ENCODE data around the gene C10orf67.
A peak's percentile ranks its signal among the peaks of the same experiment; 100 is the strongest.

The C10orf67 gene

GRCh38 chr10:23194966-23195845, 149.4 kb downstream of the C10orf67 start:
- no peak for DNase-seq

- no peak for DNase-seq
These were observed 150.1 kb downstream of the C10orf67 start for GRCh38 chr10:23194471-23194965.

GRCh38 chr10:23193435-23194074, 151.0 kb downstream of the C10orf67 start:
- DNase-seq = no peak

- no peak for DNase-seq
These were observed 151.7 kb downstream of the C10orf67 start for GRCh38 chr10:23192712-23193434.

GRCh38 chr10:23191764-23192711, 152.6 kb downstream of the C10orf67 start, which contains the start of gene PTF1A:
TSS of gene PTF1A (plus strand) at chr10:23192312. CDS start at chr10:23192531, 219 bp downstream.
- DNase-seq = no peak

GRCh38 chr10:23190872-23191763, 153.5 kb downstream of the C10orf67 start:
- no peak for DNase-seq

- DNase-seq = no peak
These were observed 155.6 kb downstream of the C10orf67 start for GRCh38 chr10:23189024-23189423.

- DNase-seq = no peak
These were observed 157.4 kb downstream of the C10orf67 start for GRCh38 chr10:23187155-23187554.

GRCh38 chr10:23186697-23187096, 157.9 kb downstream of the C10orf67 start:
- DNase-seq = no peak

GRCh38 chr10:23186178-23186577, 158.4 kb downstream of the C10orf67 start:
- no peak for DNase-seq

GRCh38 chr10:23174977-23175512, 169.6 kb downstream of the C10orf67 start:
- DNase-seq = no peak

- no peak for DNase-seq
These were observed 170.3 kb downstream of the C10orf67 start for GRCh38 chr10:23174074-23174976.

- no peak for DNase-seq
These were observed 171.2 kb downstream of the C10orf67 start for GRCh38 chr10:23173214-23174073.

GRCh38 chr10:23172429-23173213, 172.0 kb downstream of the C10orf67 start:
- no peak for DNase-seq

- no peak for DNase-seq
These were observed 173.2 kb downstream of the C10orf67 start for GRCh38 chr10:23171232-23171876.

- DNase-seq = peak; percentile 52
These were observed 186.2 kb downstream of the C10orf67 start for GRCh38 chr10:23158370-23158769.

GRCh38 chr10:23157691-23158369, 186.8 kb downstream of the C10orf67 start:
- no peak for DNase-seq

Data from activated CD4-positive, alpha-beta T cell treated with anti-CD3 and anti-CD28 coated beads for 48 hours (primary cell).